Chondrocyte (in vitro differentiated cells): ENCODE measurements around the gene DNAI4. TPM values are rescaled to one million over a fixed set of nuclear protein-coding genes. Genes with fewer than 3 reads are reported as not detected.

Source experiments
- DNase-seq: peaks from one replicate; pipeline ENCODE4 v3.0.0; 2021; ENCODE audit warnings: mixed read lengths, low spot score
- H3K27ac Mint-ChIP-seq: one replicate; pipeline ENCODE4 v1.8.0; 2021; ENCODE audit warnings: mild to moderate bottlenecking, moderate library complexity, mixed read lengths; ENCODE audit not compliant: unreplicated experiment
- H3K27me3 Mint-ChIP-seq: 2 replicates; pipeline ENCODE4 v1.8.0; 2021; ENCODE audit warnings: low read depth, mixed read lengths
- H3K36me3 Mint-ChIP-seq: 2 replicates; pipeline ENCODE4 v1.8.0; 2021; ENCODE audit warnings: low read depth, mixed read lengths
- H3K4me1 Mint-ChIP-seq: 2 replicates; pipeline ENCODE4 v1.8.0; 2021; ENCODE audit warnings: low read depth, mild to moderate bottlenecking, mixed read lengths
- H3K4me3 Mint-ChIP-seq: one replicate; pipeline ENCODE4 v1.8.0; 2021; ENCODE audit warnings: mild to moderate bottlenecking, moderate library complexity, mixed read lengths; ENCODE audit not compliant: unreplicated experiment
- H3K9me3 Mint-ChIP-seq: 2 replicates; pipeline ENCODE4 v1.8.0; 2021; ENCODE audit warnings: low read depth, mixed read lengths
- total RNA-seq: library from RNA; stranded (reverse); gene quantifications from 3 replicates; pipeline ENCODE4 v1.2.1, GENCODE V29; 2021
- TF ChIP-seq, protein P1 (sequence below): fragments of 200-600 bp; sonication (generic); IDR thresholded peaks from 2 replicates; pipeline ENCODE4 v1.5.0; 2021; ENCODE audit warnings: antibody characterized with exemption, mild to moderate bottlenecking, moderate library complexity

The DNAI4 gene
- total RNA-seq, 1 donor from 2014 or later = 5.8 TPM

DNA sequence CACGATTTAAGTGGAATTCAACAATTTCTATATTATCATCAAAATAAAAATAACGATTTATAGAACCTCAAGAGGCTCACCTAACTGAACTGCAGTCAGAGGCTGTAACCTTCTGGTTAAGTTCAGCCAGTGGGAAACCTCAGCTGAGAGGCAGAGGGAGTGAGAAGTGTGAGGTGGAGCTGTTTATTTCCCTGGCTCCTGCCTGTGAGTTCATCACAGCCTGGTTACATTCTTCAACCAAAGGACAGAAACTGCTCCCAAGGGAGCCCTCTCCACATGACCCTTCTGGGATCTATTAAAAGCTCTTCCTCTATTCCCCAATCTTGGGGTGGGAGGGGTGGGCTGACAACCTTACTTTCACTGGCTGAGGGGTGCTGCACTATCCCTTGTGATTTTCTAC, 150.2 kb downstream of the DNAI4 start:
- no peaks in the 10 kb centered on the region for H3K36me3 Mint-ChIP-seq
- TF ChIP-seq, protein P1, sequence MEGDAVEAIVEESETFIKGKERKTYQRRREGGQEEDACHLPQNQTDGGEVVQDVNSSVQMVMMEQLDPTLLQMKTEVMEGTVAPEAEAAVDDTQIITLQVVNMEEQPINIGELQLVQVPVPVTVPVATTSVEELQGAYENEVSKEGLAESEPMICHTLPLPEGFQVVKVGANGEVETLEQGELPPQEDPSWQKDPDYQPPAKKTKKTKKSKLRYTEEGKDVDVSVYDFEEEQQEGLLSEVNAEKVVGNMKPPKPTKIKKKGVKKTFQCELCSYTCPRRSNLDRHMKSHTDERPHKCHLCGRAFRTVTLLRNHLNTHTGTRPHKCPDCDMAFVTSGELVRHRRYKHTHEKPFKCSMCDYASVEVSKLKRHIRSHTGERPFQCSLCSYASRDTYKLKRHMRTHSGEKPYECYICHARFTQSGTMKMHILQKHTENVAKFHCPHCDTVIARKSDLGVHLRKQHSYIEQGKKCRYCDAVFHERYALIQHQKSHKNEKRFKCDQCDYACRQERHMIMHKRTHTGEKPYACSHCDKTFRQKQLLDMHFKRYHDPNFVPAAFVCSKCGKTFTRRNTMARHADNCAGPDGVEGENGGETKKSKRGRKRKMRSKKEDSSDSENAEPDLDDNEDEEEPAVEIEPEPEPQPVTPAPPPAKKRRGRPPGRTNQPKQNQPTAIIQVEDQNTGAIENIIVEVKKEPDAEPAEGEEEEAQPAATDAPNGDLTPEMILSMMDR = no peak
- peaks cover 7% of the 10 kb centered on the region for H3K27me3 Mint-ChIP-seq
- no peak for DNase-seq
- H3K4me3 Mint-ChIP-seq = no peak overlapping the region
- no peaks in the 10 kb centered on the region for H3K4me1 Mint-ChIP-seq
- no peak overlapping the region for H3K27ac Mint-ChIP-seq
- H3K9me3 Mint-ChIP-seq = no peaks in the 10 kb centered on the region

DNA sequence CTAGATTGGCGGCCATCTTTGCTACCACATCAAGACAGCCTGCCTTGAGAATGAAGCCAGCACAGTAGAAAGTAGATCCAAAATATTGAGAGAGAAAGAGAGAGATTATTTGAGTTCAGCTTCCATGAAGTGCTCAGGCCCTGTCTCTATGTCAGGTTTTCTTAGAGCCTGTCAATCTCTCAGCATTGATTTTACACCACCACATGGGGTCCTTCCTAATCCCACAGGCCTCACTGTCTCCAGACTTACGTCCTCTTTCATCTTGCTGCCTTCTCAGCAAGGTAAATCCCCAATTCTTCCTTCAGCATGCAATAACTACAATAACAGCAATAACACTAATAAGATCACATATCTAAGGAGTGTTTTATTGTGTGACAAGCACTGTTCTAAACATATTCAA, 151.4 kb downstream of the DNAI4 start:
- H3K27ac Mint-ChIP-seq = no peak overlapping the region
- H3K27me3 Mint-ChIP-seq = peaks cover 2% of the 10 kb centered on the region
- TF ChIP-seq, protein P1 = no peak
- DNase-seq = no peak
- no peak overlapping the region for H3K4me3 Mint-ChIP-seq
- no peaks in the 10 kb centered on the region for H3K36me3 Mint-ChIP-seq
- no peaks in the 10 kb centered on the region for H3K4me1 Mint-ChIP-seq
- H3K9me3 Mint-ChIP-seq = no peaks in the 10 kb centered on the region

DNA sequence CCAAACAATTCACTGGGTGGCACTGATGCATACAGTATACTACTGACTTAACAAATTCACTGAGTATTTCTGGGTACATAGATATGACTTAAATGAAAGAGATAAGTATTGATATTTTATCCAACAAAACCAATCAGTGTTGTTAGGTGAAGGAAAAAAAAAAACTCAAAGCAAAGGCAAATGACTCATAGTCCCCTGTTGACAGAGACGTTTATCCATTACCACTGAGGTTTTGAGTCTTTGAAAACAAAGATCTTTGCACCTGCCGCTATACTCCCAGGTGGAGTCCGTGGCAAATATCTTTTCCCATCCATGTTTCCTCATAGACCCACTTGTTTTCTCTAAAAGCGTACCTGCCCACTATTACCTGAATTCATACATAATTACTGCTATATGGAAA, 154.0 kb downstream of the DNAI4 start:
- Mint-ChIP-seq H3K36me3 (no peaks in the 10 kb centered on the region), H3K9me3 (no peaks in the 10 kb centered on the region), H3K4me1 (no peaks in the 10 kb centered on the region), H3K27ac (no peak overlapping the region), H3K4me3 (no peak overlapping the region), H3K27me3 (no peaks in the 10 kb centered on the region)
- no peak for DNase-seq
- TF ChIP-seq, protein P1 = no peak

DNA sequence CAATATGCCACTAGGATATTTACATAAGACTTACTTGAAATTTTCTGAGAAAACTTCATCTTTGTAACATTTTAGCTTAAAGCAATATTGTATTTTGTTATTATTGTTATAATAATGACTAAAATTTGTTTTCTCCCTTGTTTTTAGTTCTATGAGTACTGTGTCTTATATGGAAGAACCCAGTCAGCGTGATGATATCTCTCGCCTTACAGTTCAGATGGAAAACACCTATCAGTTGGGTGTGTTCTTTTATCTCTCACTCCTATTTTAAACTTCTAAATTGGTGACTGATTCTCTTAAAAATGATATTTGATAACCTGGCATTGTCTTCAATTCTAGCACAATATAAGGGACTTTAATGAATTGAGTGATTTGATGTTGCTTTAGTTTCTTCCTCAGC, 154.4 kb downstream of the DNAI4 start:
- Mint-ChIP-seq H3K27me3 (no peaks in the 10 kb centered on the region), H3K36me3 (no peaks in the 10 kb centered on the region), H3K4me1 (no peaks in the 10 kb centered on the region), H3K27ac (no peak overlapping the region), H3K9me3 (no peaks in the 10 kb centered on the region), H3K4me3 (no peak overlapping the region)
- no peak for DNase-seq
- TF ChIP-seq, protein P1 = no peak

DNA sequence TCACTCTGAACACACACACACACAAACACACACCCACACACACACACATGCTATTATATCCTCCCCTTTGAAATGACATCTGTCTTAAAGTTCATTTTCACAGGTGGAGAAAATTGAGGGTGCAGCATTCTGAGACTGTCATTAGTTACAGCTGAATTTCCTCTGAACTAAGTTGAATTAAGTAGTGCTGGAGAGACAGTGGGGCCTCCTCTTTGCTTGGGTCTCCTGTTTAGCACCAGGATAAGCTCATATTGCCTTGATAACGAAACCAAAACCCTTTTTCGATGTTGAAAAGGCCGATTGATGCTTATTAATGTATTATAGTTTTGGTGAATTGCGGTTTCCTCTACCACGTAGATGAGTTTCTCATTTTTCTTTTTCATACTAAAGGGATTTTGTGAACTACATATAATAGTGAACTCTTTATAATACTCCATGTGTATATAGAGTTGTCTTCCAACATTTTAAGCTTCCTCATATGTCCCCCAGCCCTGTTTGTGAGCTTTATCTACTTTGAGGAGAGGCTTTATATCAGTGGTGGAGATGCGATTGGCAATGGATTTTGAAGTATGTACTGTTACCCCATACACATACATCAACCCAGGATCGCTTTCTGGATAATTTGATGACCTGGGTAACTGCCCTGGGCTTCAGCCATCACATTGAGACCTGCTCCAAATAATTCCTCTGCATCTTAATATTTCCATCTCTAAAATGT, 155.0 kb downstream of the DNAI4 start:
- no peaks in the 10 kb centered on the region for H3K27me3 Mint-ChIP-seq
- H3K9me3 Mint-ChIP-seq = no peaks in the 10 kb centered on the region
- H3K4me3 Mint-ChIP-seq = no peak overlapping the region
- TF ChIP-seq, protein P1 = no peak
- no peaks in the 10 kb centered on the region for H3K4me1 Mint-ChIP-seq
- no peaks in the 10 kb centered on the region for H3K36me3 Mint-ChIP-seq
- no peak overlapping the region for H3K27ac Mint-ChIP-seq
- DNase-seq = no peak
